Liver (tissue), 9 donors: ENCODE measurements around the gene CENPVL1. TPM values are rescaled to one million over a fixed set of nuclear protein-coding genes. Genes with fewer than 3 reads are reported as not detected.
"Not testable (repeated sequence)": the region's sequence is repeated elsewhere in the genome, so short reads cannot be mapped to it uniquely, and the experiment has no call there.

Source experiments
- DNase-seq: peaks from one replicate; pipeline ENCODE4 v3.0.0-alpha.2; 2017; ENCODE audit warnings: low spot score
- H3K27ac ChIP-seq, 2 donors: one replicate each; pipeline ENCODE4 v1.7.0; 2013; ENCODE audit warnings: inconsistent platforms in 2 of 2, low read length in 2 of 2, control low read depth in 1 of 2, low read depth in 1 of 2, mild to moderate bottlenecking in 1 of 2
- H3K27me3 ChIP-seq, 4 donors: one replicate each; pipeline versions ENCODE4 v1.6.1 to v1.7.0; 2013; ENCODE audit warnings: low read length in 3 of 4, inconsistent platforms in 1 of 4, mild to moderate bottlenecking in 1 of 4, moderate library complexity in 1 of 4; ENCODE audit not compliant: control insufficient read depth in 4 of 4, insufficient read depth in 4 of 4
- H3K36me3 ChIP-seq, 4 donors: one replicate each; pipeline versions ENCODE4 v1.6.1 to v1.7.0; 2013; ENCODE audit warnings: low read length in 3 of 4, mild to moderate bottlenecking in 3 of 4, low read depth in 1 of 4, moderate library complexity in 1 of 4; ENCODE audit not compliant: control insufficient read depth in 4 of 4, insufficient read depth in 3 of 4
- H3K4me1 ChIP-seq, 4 donors: one replicate each; pipeline versions ENCODE4 v1.6.1 to v1.7.0; 2013; ENCODE audit warnings: low read length in 3 of 4, mild to moderate bottlenecking in 3 of 4, moderate library complexity in 1 of 4; ENCODE audit not compliant: control insufficient read depth in 4 of 4, insufficient read depth in 4 of 4
- H3K4me3 ChIP-seq, 3 donors: one replicate each; pipeline versions ENCODE4 v1.6.1 to v1.7.0; 2013; ENCODE audit warnings: low read length in 3 of 3, control low read depth in 1 of 3, low read depth in 1 of 3, mild to moderate bottlenecking in 1 of 3
- H3K9ac ChIP-seq, 2 donors: one replicate each; pipeline ENCODE4 v1.7.0; 2013; ENCODE audit warnings: low read length in 2 of 2, mild to moderate bottlenecking in 2 of 2, moderate library complexity in 2 of 2, control low read depth in 1 of 2, low read depth in 1 of 2
- H3K9me3 ChIP-seq, 4 donors: one replicate each; pipeline versions ENCODE4 v1.6.1 to v1.7.0; 2013; ENCODE audit warnings: low read length in 3 of 4; ENCODE audit not compliant: control insufficient read depth in 4 of 4
- ATF3 ChIP-seq: IDR thresholded peaks from 2 replicates; pipeline ENCODE4 v1.6.1; 2016; ENCODE audit warnings: antibody characterized with exemption
- CTCF ChIP-seq: fragments of 150-350 bp; IDR thresholded peaks from 2 replicates; pipeline ENCODE4 v1.5.1; 2017; ENCODE audit warnings: improper control_type of control experiment, low read depth, low read length; ENCODE audit not compliant: missing input control
- EGR1 ChIP-seq, 2 donors: IDR thresholded peaks; 2 replicates each; pipeline ENCODE4 v1.6.1; 2016 to 2018; ENCODE audit warnings: antibody characterized with exemption in 2 of 2, low read depth in 2 of 2
- FOXA1 ChIP-seq: IDR thresholded peaks from 2 replicates; pipeline ENCODE4 v1.6.1; 2016; ENCODE audit warnings: antibody characterized with exemption
- FOXA2 ChIP-seq: IDR thresholded peaks from 2 replicates; pipeline ENCODE4 v1.6.1; 2016; ENCODE audit warnings: antibody characterized with exemption
- GABPA ChIP-seq, 2 donors: IDR thresholded peaks in 1 of 2; conservative IDR thresholded peaks in 1 of 2; 2 replicates each; pipeline ENCODE4 v1.6.1; 2016; ENCODE audit warnings: antibody characterized with exemption in 2 of 2, mild to moderate bottlenecking in 1 of 2, moderate library complexity in 1 of 2
- HNF4A ChIP-seq, 2 donors: conservative IDR thresholded peaks; 2 replicates each; pipeline ENCODE4 v1.6.1; 2016; ENCODE audit warnings: antibody characterized with exemption in 2 of 2, mild to moderate bottlenecking in 2 of 2
- HNF4G ChIP-seq: IDR thresholded peaks from 2 replicates; pipeline ENCODE4 v1.6.1; 2016; ENCODE audit warnings: antibody characterized with exemption
- JUND ChIP-seq, 2 donors: IDR thresholded peaks; 2 replicates each; pipeline ENCODE4 v1.6.1; 2016; ENCODE audit warnings: antibody characterized with exemption in 2 of 2
- MAX ChIP-seq: IDR thresholded peaks from 2 replicates; pipeline ENCODE4 v1.6.1; 2016; ENCODE audit warnings: antibody characterized with exemption
- RAD21 ChIP-seq, 2 donors: IDR thresholded peaks; 2 replicates each; pipeline ENCODE4 v1.6.1; 2016; ENCODE audit warnings: antibody characterized with exemption in 2 of 2, mild to moderate bottlenecking in 2 of 2
- SP1 ChIP-seq: IDR thresholded peaks from 2 replicates; pipeline ENCODE4 v1.6.1; 2018; ENCODE audit warnings: antibody characterized with exemption, mild to moderate bottlenecking
- TAF1 ChIP-seq: conservative IDR thresholded peaks from 2 replicates; pipeline ENCODE4 v1.6.1; 2016; ENCODE audit warnings: antibody characterized with exemption, mild to moderate bottlenecking
- YY1 ChIP-seq: IDR thresholded peaks from 2 replicates; pipeline ENCODE4 v1.6.1; 2016; ENCODE audit warnings: antibody characterized with exemption, mild to moderate bottlenecking
- WGBS: extraction: QIAGEN DNeasy Blood & Tissue Kit; methylation state at CpG from one replicate; pipeline ENCODE4 v1.1.7; 2013; 5-methylcytosine and 5-hydroxymethylcytosine counted together
- polyA plus RNA-seq, 2 donors: library from polyadenylated mRNA; stranded (reverse) in 1 of 2; unstranded in 1 of 2; fragments of 200-250 nt in 1 of 2; fragments of >200 nt in 1 of 2; fragmentation: Nextera tagmentation in 1 of 2; extraction: Ambion mirVana in 1 of 2; gene quantifications; one replicate each; pipeline versions ENCODE4 v1.2.1 to v1.2.3, GENCODE V29; 2013 to 2015
- total RNA-seq, 2 donors: library from RNA; depleted of rRNA; stranded (reverse); fragments of >200 nt; gene quantifications; one replicate each; pipeline ENCODE4 v1.2.3, GENCODE V29; 2014
- TF ChIP-seq, protein P1 (sequence below): IDR thresholded peaks from 2 replicates; pipeline ENCODE4 v1.6.1; 2016; ENCODE audit warnings: antibody characterized with exemption
- donor health status: healthy.
- donor health status: healthy.
- donor health status: healthy.
- donor health status: healthy.
- donor health status: healthy.

CENPVL1 gene
- total and polyA plus RNA-seq, 4 donors, result not detected

DNA sequence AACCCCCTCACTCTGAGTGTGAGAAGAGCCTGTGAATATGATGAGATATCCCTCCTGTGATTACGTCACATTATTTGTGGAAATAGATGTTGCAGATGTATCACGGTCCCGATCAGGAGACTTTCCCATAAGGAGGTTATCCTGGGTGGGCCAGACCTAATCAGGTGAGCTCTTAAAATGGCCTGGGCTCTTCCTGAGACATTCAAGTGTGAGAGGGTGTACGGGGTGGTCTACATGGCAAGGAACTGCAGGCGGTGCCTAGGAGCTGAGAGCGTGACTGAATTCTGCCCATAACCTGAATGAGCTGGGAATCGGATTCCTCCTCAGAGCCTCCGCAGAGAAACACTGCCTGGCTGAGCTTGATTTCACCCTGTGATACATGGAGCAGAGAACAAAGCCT lies 12.9 kb upstream of the CENPVL1 start:
- no peaks in the 10 kb centered on the region for H3K4me1 ChIP-seq
- no peak overlapping the region for H3K4me3 ChIP-seq
- no peak overlapping the region for H3K27ac ChIP-seq
- no peak overlapping the region for H3K9ac ChIP-seq
- peaks cover 0 to 5% (median 0%) of the 10 kb centered on the region in 4 donors for H3K9me3 ChIP-seq
- no peak for DNase-seq
- no peak for TF ChIP-seq SP1
- no peak for TF ChIP-seq HNF4G
- no peak for TF ChIP-seq FOXA1
- H3K36me3 ChIP-seq, result no peaks in the 10 kb centered on the region
- peaks cover 0 to 2% (median 0%) of the 10 kb centered on the region in 4 donors for H3K27me3 ChIP-seq
- WGBS, result 84% methylated on average over 8 of the region's 8 CpGs

DNA sequence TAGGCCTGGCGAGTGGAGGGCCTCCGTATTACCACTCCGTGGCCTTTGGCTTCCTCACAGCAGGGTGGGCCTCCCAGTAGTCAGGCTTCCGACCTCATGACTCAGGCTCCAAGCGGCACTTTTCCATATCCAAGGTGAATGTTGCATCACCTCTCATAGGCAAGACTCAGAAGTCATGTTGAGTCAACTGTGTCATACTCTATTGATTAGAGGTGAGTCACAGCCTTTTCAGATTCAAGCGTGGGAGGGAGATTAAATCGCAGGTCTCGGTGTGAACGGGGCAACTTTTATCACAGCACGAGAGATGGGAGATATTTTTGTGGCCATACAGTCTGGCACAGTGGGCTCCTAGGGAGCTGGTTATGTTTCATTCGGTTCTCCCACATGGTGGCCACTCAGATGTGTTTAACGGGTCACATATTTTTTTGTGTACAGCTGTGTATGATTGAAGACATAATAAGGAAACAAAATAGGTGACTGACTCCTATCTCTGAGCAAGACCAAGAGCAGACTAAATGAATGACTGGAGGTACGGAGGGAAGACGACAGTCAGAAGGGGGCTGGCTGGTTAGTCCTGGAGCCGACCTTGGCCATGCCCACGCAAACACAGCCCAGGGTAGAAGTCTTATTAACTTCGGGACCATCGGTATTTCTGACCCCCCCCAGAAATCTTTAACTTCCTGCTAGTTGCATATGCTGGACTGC lies 2.8 kb downstream of the CENPVL1 start:
- H3K4me1 ChIP-seq, H3K4me3 ChIP-seq, H3K27me3 ChIP-seq, H3K9me3 ChIP-seq, H3K27ac ChIP-seq, DNase-seq, H3K9ac ChIP-seq, H3K36me3 ChIP-seq: not testable (repeated sequence)
- no CpG with 5 or more reads among the region's 18 CpGs for WGBS

DNA sequence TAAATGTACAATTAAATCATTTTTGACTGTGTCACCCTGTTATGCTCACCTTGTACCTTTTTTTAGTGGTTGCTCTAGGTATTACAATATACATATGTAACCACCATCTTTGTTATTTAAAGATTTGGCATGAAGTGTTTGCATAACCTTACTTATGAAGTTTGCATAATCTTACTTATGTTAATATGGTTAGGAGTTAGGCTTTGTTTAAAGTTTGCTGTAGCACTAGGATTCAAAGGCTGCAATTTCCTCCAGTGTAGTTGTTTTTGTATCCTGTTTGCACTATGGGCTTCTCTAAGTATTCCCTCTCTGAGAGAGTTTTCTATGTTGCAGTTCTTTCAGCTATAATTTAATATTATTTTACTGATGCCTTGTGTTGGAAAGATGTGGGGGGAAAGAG lies 17.9 kb downstream of the CENPVL1 start:
- H3K36me3 ChIP-seq, result no peaks in the 10 kb centered on the region
- no peak for DNase-seq
- H3K4me3 ChIP-seq, result no peak overlapping the region
- no peak overlapping the region for H3K27ac ChIP-seq
- no peak for TF ChIP-seq YY1
- TF ChIP-seq ATF3, result no peak
- TF ChIP-seq FOXA1, result no peak
- TF ChIP-seq GABPA (IDR thresholded peaks at IDR 0.05 in 1 of 2, conservative IDR thresholded peaks at IDR 0.05 in 1 of 2), result no peak
- no peak for TF ChIP-seq SP1
- no peak for TF ChIP-seq EGR1 (IDR thresholded peaks at IDR 0.05; ENCODE audit: low read depth in 2 of 2)
- no peak for TF ChIP-seq RAD21 (IDR thresholded peaks at IDR 0.05)
- no peak for TF ChIP-seq JUND (IDR thresholded peaks at IDR 0.05)
- H3K9me3 ChIP-seq, result no peaks in the 10 kb centered on the region
- H3K9ac ChIP-seq, result no peak overlapping the region
- no peaks in the 10 kb centered on the region for H3K27me3 ChIP-seq
- no peaks in the 10 kb centered on the region for H3K4me1 ChIP-seq

DNA sequence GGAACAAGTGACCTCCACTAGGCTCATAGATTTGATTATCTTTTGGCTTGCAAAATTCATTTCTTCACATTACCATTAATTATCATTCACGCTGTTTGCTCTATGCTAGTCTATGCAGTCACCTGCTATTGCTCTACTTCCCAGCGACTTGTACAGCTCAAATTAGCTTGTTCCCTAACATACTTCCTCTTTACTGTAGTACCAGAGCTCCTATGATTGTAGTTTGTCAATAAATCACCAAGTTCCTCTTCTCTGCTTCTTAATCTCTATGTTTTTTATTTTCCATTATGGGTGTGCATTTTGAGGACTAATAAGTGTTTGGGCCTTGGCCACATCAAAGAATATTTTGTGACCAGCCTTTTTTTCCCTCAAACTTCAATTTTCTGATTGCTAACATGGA lies 26.8 kb downstream of the CENPVL1 start:
- Histone ChIP-seq H3K4me1 (no peaks in the 10 kb centered on the region), H3K36me3 (no peaks in the 10 kb centered on the region), H3K27ac (no peak overlapping the region), H3K27me3 (peaks cover 0 to 5% (median 0%) of the 10 kb centered on the region in 4 donors), H3K9ac (no peak overlapping the region), H3K9me3 (no peaks in the 10 kb centered on the region), H3K4me3 (no peak overlapping the region)
- no peak for DNase-seq
- WGBS, result 60% methylated on average over 2 of the region's 2 CpGs
- TF ChIP-seq TAF1 (no peak), EGR1 (IDR thresholded peaks at IDR 0.05; ENCODE audit: low read depth in 2 of 2) (no peak), ATF3 (no peak), CTCF (no peak), FOXA2 (no peak), HNF4A (conservative IDR thresholded peaks at IDR 0.05) (no peak), SP1 (no peak), MAX (no peak), RAD21 (IDR thresholded peaks at IDR 0.05) (no peak)
- TF ChIP-seq, protein P1, sequence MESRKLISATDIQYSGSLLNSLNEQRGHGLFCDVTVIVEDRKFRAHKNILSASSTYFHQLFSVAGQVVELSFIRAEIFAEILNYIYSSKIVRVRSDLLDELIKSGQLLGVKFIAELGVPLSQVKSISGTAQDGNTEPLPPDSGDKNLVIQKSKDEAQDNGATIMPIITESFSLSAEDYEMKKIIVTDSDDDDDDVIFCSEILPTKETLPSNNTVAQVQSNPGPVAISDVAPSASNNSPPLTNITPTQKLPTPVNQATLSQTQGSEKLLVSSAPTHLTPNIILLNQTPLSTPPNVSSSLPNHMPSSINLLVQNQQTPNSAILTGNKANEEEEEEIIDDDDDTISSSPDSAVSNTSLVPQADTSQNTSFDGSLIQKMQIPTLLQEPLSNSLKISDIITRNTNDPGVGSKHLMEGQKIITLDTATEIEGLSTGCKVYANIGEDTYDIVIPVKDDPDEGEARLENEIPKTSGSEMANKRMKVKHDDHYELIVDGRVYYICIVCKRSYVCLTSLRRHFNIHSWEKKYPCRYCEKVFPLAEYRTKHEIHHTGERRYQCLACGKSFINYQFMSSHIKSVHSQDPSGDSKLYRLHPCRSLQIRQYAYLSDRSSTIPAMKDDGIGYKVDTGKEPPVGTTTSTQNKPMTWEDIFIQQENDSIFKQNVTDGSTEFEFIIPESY, result no peak
